ENCODE results near the gene RASA3.

The RASA3 gene

GRCh38 chr13:113936166-113936965 lies 196.1 kb downstream of the RASA3 start:
- DNase-seq (ENCODE audit: low spot score) = no peak

GRCh38 chr13:113935001-113935844 lies 197.2 kb downstream of the RASA3 start:
- no peak for DNase-seq (ENCODE audit: low spot score)

GRCh38 chr13:113934576-113934975 lies 197.8 kb downstream of the RASA3 start:
- DNase-seq (ENCODE audit: low spot score) = no peak

GRCh38 chr13:113933901-113934300 lies 198.5 kb downstream of the RASA3 start:
- no peak for DNase-seq (ENCODE audit: low spot score)

- no peak for DNase-seq (ENCODE audit: low spot score)
These were observed 200.5 kb downstream of the RASA3 start for GRCh38 chr13:113931841-113932459.

- DNase-seq (ENCODE audit: low spot score) = no peak
These were observed 201.5 kb downstream of the RASA3 start for GRCh38 chr13:113930671-113931637.

- no peak for DNase-seq (ENCODE audit: low spot score)
These were observed 202.5 kb downstream of the RASA3 start for GRCh38 chr13:113929628-113930615.

GRCh38 chr13:113928685-113929627 lies 203.5 kb downstream of the RASA3 start:
- DNase-seq (ENCODE audit: low spot score) = peak; percentile 50

Data from putamen (tissue), 1 donor.